HepG2 (cell line): ENCODE results near the gene INTS6. TPM values are rescaled to one million over a fixed set of nuclear protein-coding genes. Genes with fewer than 3 reads are reported as not detected.

Source experiments
- CREB1 ChIP-seq, 2 experiments: fragments of 450-650 bp in 1 of 2; IDR thresholded peaks; 2 replicates each; pipeline ENCODE4 v1.6.1; 2016 to 2017; ENCODE audit warnings: control low read depth in 1 of 2, mild to moderate bottlenecking in 1 of 2, missing compliant biosample characterization in 1 of 2, missing genetic modification characterization in 1 of 2
- DNMT1 ChIP-seq: sonication (generic); formaldehyde crosslinking; IDR thresholded peaks from 2 replicates; pipeline ENCODE4 v1.5.1; 2020; ENCODE audit warnings: mild to moderate bottlenecking, missing genetic modification reagents
- ERF ChIP-seq: IDR thresholded peaks from 2 replicates; pipeline ENCODE4 v1.6.1; 2018; ENCODE audit warnings: missing biosample characterization, missing genetic modification reagents
- FOXM1 ChIP-seq: sonication (generic); formaldehyde crosslinking; IDR thresholded peaks from 2 replicates; pipeline ENCODE4 v1.5.0; 2020; ENCODE audit warnings: missing genetic modification reagents
- HNF1B ChIP-seq: sonication (generic); formaldehyde crosslinking; IDR thresholded peaks from 2 replicates; pipeline ENCODE4 v1.5.1; 2020; ENCODE audit warnings: mild to moderate bottlenecking, moderate library complexity, missing genetic modification reagents
- IKZF1 ChIP-seq: fragments of 450-650 bp; IDR thresholded peaks from 2 replicates; pipeline ENCODE4 v1.7.1; 2016
- MAFG ChIP-seq: sonication (generic); formaldehyde crosslinking; IDR thresholded peaks from 2 replicates; pipeline ENCODE4 v1.5.1; 2020; ENCODE audit warnings: mild to moderate bottlenecking, missing genetic modification reagents
- MLXIP ChIP-seq: sonication (generic); formaldehyde crosslinking; IDR thresholded peaks from 2 replicates; pipeline ENCODE4 v1.9.0; 2021; ENCODE audit warnings: missing genetic modification reagents, borderline replicate concordance
- RARA ChIP-seq: IDR thresholded peaks from 2 replicates; pipeline ENCODE4 v1.6.1; 2016; ENCODE audit warnings: missing genetic modification reagents, missing compliant biosample characterization
- REPIN1 ChIP-seq: sonication (generic); formaldehyde crosslinking; IDR thresholded peaks from 2 replicates; pipeline ENCODE4 v1.8.0; 2022; ENCODE audit warnings: missing genetic modification reagents, low read depth, mild to moderate bottlenecking, borderline replicate concordance
- SMAD3 ChIP-seq: sonication (generic); formaldehyde crosslinking; IDR thresholded peaks from 2 replicates; pipeline ENCODE4 v1.4.0; 2020; ENCODE audit warnings: missing genetic modification reagents
- SP1 ChIP-seq, 2 experiments: fragments of 450-650 bp in 1 of 2; sonication (generic) in 1 of 2; formaldehyde crosslinking in 1 of 2; IDR thresholded peaks; 2 replicates each; pipeline versions ENCODE4 v1.4.0 to v1.6.1; 2016 to 2020; ENCODE audit warnings: missing genetic modification reagents in 1 of 2
- SP4 ChIP-seq: sonication (generic); formaldehyde crosslinking; IDR thresholded peaks from 2 replicates; pipeline ENCODE4 v1.8.1; 2023; ENCODE audit warnings: mild to moderate bottlenecking, missing genetic modification reagents
- ZFP37 ChIP-seq: sonication (generic); formaldehyde crosslinking; IDR thresholded peaks from 2 replicates; pipeline ENCODE4 v1.4.0; 2020; ENCODE audit warnings: missing genetic modification reagents, borderline replicate concordance
- ZMYM3 ChIP-seq: sonication (generic); formaldehyde crosslinking; IDR thresholded peaks from 2 replicates; pipeline ENCODE4 v1.5.1; 2020; ENCODE audit warnings: mild to moderate bottlenecking, missing genetic modification reagents
- ZNF354B ChIP-seq: sonication (generic); formaldehyde crosslinking; IDR thresholded peaks from 2 replicates; pipeline ENCODE4 v1.8.0; 2022; ENCODE audit warnings: mild to moderate bottlenecking, missing genetic modification reagents
- ZNF496 ChIP-seq: sonication (generic); formaldehyde crosslinking; IDR thresholded peaks from 2 replicates; pipeline ENCODE4 v1.8.1; 2023; ENCODE audit warnings: mild to moderate bottlenecking, moderate library complexity, missing genetic modification reagents; ENCODE audit not compliant: insufficient replicate concordance
- ZNF501 ChIP-seq: sonication (generic); formaldehyde crosslinking; IDR thresholded peaks from 2 replicates; pipeline ENCODE4 v1.5.1; 2020; ENCODE audit warnings: mild to moderate bottlenecking, moderate library complexity, missing genetic modification reagents
- ZNF589 ChIP-seq: sonication (generic); formaldehyde crosslinking; conservative IDR thresholded peaks from 2 replicates; pipeline ENCODE4 v1.8.0; 2022; ENCODE audit warnings: mild to moderate bottlenecking, moderate library complexity, missing genetic modification reagents
- ZNF781 ChIP-seq: sonication (generic); formaldehyde crosslinking; IDR thresholded peaks from 2 replicates; pipeline ENCODE4 v1.5.1; 2020; ENCODE audit warnings: borderline replicate concordance, mild to moderate bottlenecking, missing genetic modification reagents; ENCODE audit errors: not compliant biosample characterization
- polyA plus RNA-seq, 8 experiments: library from polyadenylated mRNA; depleted of rRNA in 3 of 8; stranded (reverse) in 7 of 8; unstranded in 1 of 8; fragments of >200 nt; fragmentation: Illumina TruSeq in 4 of 8; extraction: Trizol in 4 of 8; gene quantifications; 2 replicates each; pipeline versions ENCODE4 v1.2.1 to v1.2.3, GENCODE V29; 2011 to 2016; ENCODE audit warnings: low read depth in 4 of 8, missing spikeins in 1 of 8, mixed read lengths in 1 of 8; ENCODE audit not compliant: insufficient read depth in 1 of 8
- total RNA-seq, 5 experiments: library from RNA; depleted of rRNA; stranded (reverse); fragments of >200 nt; fragmentation: Illumina TruSeq; extraction: Trizol; gene quantifications; 2 replicates each; pipeline ENCODE4 v1.2.3, GENCODE V29; 2016; ENCODE audit warnings: low read depth in 1 of 5
- TF ChIP-seq, protein P1 (sequence below): sonication (generic); formaldehyde crosslinking; IDR thresholded peaks from 2 replicates; pipeline ENCODE4 v1.8.1; 2022; ENCODE audit warnings: low read depth, mild to moderate bottlenecking, missing genetic modification reagents

Gene INTS6
- total and polyA plus RNA-seq, 2 of the 13 experiments (the other 11 are each of a cell fraction or from before 2014, with no cell fraction given), result 27.9 to 38.4 TPM

DNA sequence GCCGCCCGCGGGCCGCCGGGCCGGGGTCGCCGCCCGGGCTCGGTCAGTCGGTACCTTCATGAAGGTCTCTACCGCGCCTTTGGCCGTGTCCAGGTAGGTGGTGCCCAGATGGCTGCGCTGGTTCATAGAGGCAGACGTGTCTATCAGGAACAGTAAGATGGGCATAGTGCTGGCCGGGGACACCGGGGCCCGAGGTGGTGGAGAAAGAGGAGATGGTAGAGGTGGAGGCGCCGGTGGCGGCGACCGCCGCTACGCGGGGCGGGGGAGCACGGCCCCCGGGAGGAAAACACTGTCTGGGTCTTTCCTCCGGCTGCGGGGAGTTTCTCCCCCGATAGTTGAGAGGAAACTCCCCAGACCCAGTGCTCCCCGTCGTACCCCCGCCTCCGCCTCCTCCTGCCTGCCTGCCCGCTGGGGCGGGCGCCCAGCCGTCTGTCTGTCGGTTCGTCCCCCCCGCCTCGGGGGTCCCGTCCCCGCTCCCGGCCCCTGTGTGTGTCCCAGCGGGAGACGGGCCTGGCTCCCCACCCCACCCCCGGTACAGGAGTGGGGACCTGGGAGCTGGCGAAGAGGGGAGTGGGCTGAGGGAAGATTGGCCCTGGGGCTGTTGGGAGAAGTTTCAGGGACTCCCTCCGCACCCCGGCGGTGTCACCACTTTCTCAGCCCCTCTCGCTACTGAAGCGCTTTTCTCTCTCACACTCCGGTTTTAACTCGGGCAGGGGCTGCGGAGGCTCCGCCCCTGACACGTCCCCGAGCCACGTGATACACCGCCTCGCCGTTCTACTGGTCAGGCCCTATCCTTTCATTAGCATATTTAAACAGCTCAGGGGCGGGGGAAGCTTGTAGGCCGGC lies at the start of gene INTS6 (continued):
- TF ChIP-seq REPIN1 (CRISPR knock-in tag), result peak; percentile 48
- no peak for TF ChIP-seq ZMYM3
- TF ChIP-seq ZNF354B (CRISPR knock-in tag), result 0 out of 2 replicates have a peak, but pooled peaks have one; percentile 64
- 0 out of 2 replicates have a peak, but pooled peaks have one; percentile 6 for TF ChIP-seq RARA (CRISPR knock-in tag)
- TF ChIP-seq ERF (CRISPR knock-in tag), result peak; percentile 69; the same call in 1 of the 2 replicates
- TF ChIP-seq ZNF589 (CRISPR knock-in tag), result peak; percentile 44; the same call in 1 of the 2 replicates
- 0 out of 2 replicates have a peak, but pooled peaks have one; percentile 24 for TF ChIP-seq SMAD3 (CRISPR knock-in tag)
- TF ChIP-seq MAFG (CRISPR knock-in tag), result no peak
- TF ChIP-seq SP1 (IDR thresholded peaks at IDR 0.05), result no peak
- TF ChIP-seq SP1 (CRISPR knock-in tag; IDR thresholded peaks at IDR 0.05), result peak; percentile 75; the same call in 1 of the 2 replicates
- TF ChIP-seq CREB1 (IDR thresholded peaks at IDR 0.05), result 0 out of 2 replicates have a peak, but pooled peaks have one; percentile 62
- peak; percentile 53; the same call in 1 of the 2 replicates for TF ChIP-seq CREB1 (CRISPR knock-in tag; IDR thresholded peaks at IDR 0.05)
- TF ChIP-seq IKZF1, result no peak
- no peak for TF ChIP-seq ZNF501
- TF ChIP-seq MLXIP (CRISPR knock-in tag), result peak; percentile 74
- no peak for TF ChIP-seq ZNF781 (CRISPR knock-in tag)
- TF ChIP-seq, protein P1, sequence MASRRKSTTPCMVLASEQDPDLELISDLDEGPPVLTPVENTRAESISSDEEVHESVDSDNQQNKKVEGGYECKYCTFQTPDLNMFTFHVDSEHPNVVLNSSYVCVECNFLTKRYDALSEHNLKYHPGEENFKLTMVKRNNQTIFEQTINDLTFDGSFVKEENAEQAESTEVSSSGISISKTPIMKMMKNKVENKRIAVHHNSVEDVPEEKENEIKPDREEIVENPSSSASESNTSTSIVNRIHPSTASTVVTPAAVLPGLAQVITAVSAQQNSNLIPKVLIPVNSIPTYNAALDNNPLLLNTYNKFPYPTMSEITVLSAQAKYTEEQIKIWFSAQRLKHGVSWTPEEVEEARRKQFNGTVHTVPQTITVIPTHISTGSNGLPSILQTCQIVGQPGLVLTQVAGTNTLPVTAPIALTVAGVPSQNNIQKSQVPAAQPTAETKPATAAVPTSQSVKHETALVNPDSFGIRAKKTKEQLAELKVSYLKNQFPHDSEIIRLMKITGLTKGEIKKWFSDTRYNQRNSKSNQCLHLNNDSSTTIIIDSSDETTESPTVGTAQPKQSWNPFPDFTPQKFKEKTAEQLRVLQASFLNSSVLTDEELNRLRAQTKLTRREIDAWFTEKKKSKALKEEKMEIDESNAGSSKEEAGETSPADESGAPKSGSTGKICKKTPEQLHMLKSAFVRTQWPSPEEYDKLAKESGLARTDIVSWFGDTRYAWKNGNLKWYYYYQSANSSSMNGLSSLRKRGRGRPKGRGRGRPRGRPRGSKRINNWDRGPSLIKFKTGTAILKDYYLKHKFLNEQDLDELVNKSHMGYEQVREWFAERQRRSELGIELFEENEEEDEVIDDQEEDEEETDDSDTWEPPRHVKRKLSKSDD (CRISPR knock-in tag), result no peak
- TF ChIP-seq ZFP37 (CRISPR knock-in tag), result peak; percentile 93
- TF ChIP-seq HNF1B (CRISPR knock-in tag), result 0 out of 2 replicates have a peak, but pooled peaks have one; percentile 39
- TF ChIP-seq ZNF496, result no peak
- TF ChIP-seq SP4 (CRISPR knock-in tag), result peak; percentile 74
- TF ChIP-seq DNMT1 (CRISPR knock-in tag), result no peak; the same call in 1 of the 2 replicates
- TF ChIP-seq FOXM1 (CRISPR knock-in tag), result 0 out of 2 replicates have a peak, but pooled peaks have one; percentile 63
